ENCODE measurements around the gene RPL7L1. TPM values are rescaled to one million over a fixed set of nuclear protein-coding genes. Genes with fewer than 3 reads are reported as not detected.

RPL7L1 gene
- total RNA-seq, 1 donor = 157 TPM

DNA sequence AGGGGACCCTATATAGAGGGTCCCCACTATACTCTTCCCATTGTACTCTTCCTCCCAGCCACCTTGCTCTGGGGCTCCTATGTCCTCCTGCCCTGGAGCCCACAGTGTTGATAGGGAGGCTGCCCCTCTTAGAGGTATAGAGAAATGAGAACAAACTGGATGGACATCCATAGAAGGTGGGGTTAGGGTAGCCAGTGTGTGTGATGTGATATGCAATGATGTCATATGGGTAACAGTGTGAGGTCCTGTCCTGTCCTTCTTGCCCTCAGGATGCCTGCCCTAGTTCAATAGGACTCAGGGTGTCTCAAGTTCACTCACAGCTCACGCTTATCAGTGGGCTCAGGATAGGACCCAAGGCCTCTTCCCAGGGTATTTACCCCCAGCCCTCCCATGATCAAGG, 36.9 kb downstream of the RPL7L1 start:
- TF ChIP-seq, protein P1, sequence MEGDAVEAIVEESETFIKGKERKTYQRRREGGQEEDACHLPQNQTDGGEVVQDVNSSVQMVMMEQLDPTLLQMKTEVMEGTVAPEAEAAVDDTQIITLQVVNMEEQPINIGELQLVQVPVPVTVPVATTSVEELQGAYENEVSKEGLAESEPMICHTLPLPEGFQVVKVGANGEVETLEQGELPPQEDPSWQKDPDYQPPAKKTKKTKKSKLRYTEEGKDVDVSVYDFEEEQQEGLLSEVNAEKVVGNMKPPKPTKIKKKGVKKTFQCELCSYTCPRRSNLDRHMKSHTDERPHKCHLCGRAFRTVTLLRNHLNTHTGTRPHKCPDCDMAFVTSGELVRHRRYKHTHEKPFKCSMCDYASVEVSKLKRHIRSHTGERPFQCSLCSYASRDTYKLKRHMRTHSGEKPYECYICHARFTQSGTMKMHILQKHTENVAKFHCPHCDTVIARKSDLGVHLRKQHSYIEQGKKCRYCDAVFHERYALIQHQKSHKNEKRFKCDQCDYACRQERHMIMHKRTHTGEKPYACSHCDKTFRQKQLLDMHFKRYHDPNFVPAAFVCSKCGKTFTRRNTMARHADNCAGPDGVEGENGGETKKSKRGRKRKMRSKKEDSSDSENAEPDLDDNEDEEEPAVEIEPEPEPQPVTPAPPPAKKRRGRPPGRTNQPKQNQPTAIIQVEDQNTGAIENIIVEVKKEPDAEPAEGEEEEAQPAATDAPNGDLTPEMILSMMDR (IDR thresholded peaks at IDR 0.05; ENCODE audit: insufficient read depth, low read depth, low read length) = no peak
- no peak for DNase-seq (ENCODE audit: low read depth)
- no peak overlapping the region for H3K4me3 ChIP-seq (ENCODE audit: low read depth, low read length)

DNA sequence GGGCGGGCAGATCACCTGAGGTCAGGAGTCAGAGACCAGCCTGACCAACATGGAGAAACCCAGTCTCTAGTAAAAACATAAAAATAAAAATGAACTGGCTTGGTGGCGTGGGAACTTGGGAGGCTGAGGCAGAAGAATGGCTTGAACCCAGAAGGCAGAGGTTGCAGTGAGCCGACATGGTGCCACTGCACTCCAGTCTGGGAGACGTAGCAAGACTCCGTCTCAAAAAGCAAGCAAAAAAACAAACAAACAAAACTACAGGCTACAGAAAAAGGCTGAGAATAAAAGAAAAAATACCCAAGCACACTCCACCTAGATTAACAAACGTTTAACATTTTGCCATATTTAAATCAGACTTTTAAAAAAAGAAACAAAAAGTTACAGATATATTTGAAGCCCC, 42.4 kb downstream of the RPL7L1 start:
- H3K4me3 ChIP-seq (ENCODE audit: low read depth, low read length) = no peak overlapping the region
- TF ChIP-seq, protein P1 (IDR thresholded peaks at IDR 0.05; ENCODE audit: insufficient read depth, low read depth, low read length) = no peak
- no peak for DNase-seq (ENCODE audit: low read depth)

DNA sequence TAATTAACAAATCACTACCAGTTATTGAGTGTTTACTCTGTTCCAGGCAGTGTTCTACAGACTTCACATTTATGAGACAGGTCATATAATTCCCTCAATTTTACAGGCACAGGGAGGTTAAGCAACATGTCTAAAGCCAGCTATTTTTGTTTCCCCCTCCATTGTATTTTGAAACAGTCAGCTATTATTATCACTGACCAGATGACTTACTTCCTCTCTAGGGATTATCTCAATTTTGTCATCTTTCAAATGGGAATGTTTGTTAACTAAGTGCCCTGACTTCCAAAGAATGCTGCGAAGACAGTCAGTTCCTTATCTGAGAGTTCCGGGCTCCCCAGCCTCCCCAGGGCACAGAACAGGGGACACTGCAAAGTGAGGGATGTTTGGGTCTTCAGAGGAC, 44.2 kb downstream of the RPL7L1 start:
- TF ChIP-seq, protein P1 (IDR thresholded peaks at IDR 0.05; ENCODE audit: insufficient read depth, low read depth, low read length) = no peak
- DNase-seq (ENCODE audit: low read depth) = peak; percentile 66

DNA sequence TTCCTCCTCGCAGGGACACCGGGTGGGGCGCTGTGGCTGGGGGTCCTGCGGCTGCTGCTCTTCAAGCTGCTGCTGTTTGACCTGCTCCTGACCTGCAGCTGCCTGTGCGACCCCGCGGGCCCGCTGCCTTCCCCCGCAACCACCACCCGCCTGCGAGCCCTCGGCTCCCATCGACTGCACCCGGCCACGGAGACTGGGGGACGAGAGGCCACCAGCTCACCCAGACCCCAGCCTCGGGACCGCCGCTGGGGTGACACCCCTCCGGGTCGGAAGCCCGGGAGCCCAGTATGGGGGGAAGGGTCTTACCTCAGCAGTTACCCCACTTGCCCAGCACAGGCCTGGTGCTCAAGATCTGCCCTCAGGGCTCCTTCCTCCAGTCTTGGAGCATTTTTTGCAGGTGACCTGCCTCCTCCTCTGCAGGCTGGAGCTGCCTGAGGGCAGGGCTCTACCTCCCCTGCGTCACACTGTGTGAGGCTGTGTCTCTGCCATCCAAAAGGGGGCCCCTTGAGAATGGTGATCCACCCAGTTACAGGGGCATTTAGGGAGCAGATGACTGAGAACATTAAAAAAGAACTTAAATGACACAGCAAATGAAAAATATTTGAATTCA, 45.9 kb downstream of the RPL7L1 start:
- no peak overlapping the region for H3K4me3 ChIP-seq (ENCODE audit: low read depth, low read length)
- TF ChIP-seq, protein P1 (IDR thresholded peaks at IDR 0.05; ENCODE audit: insufficient read depth, low read depth, low read length) = no peak
- no peak for DNase-seq (ENCODE audit: low read depth)

More for the DNA sequence above, 44.2 kb downstream of the RPL7L1 start:
- no peak overlapping the region for H3K4me3 ChIP-seq (ENCODE audit: low read depth, low read length)

DNA sequence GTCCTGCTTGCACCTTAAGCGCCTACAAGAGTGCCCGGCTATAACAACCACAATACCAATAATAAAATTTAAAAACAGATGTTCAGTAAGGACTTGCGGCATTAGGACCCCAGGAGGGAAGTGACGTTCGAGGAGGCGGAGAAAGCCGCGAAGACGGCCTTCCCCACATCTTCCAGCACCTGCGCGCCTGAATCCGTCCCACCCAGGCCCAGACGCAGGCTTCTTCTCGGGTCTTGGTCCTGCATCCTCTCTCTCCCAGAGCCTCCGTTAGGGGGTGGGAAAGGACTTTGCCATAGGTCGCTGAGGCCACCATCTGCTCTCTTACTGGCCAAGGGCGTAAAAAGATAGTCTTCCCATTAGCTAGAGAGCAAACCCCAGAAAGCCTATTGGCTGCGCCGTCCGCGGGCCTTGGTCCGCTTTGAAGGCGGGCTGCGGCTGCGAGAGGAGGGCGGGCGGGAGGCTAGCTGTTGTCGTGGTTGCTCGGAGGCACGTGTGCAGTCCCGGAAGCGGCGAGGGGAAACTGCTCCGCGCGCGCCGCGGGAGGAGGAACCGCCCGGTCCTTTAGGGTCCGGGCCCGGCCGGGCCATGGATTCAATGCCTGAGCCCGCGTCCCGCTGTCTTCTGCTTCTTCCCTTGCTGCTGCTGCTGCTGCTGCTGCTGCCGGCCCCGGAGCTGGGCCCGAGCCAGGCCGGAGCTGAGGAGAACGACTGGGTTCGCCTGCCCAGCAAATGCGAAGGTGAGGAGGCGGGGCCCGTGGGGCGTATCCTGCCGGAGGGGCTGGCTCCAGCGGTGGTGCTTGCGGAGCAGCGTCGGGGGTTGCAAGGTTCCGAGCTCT, 49.8 kb downstream of the RPL7L1 start, which contains the start of gene CNPY3:
CNPY3 (plus strand) TSS at position 495 of the 835 bp plus-strand sequence; CDS start at position 586, 91 bp downstream.
- peak; percentile 98 for DNase-seq (ENCODE audit: low read depth)
- peak within 1 kb of the TSS; percentile 75 for H3K4me3 ChIP-seq (ENCODE audit: low read depth, low read length)
- TF ChIP-seq, protein P1 (IDR thresholded peaks at IDR 0.05; ENCODE audit: insufficient read depth, low read depth, low read length) = no peak

DNA sequence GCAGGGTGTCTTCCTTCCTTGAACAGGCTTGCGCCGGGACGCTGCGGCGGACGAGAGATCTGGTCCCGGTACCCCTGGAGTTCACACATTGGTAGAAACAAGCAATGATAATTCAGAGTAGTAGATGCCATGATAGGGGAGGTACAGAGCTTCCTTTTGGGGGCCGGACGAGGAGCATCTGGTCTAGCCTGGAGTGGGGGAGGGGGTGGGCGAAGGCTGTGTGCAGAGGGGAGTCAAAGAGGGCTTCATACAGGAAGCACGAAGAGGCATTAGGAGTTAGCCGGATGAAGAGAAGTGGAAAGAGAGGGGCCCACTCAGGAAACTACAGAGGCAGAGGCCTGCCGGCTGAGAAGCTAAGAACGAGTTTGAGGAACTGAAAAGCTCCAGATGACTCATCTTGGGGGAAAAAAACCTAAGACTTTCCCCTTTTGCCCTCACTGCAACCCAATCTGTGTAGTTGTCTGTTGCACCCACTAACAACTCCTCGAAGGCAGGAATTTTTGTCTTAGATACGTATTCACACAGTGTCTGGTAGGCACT, 50.5 kb downstream of the RPL7L1 start:
- H3K4me3 ChIP-seq (ENCODE audit: low read depth, low read length) = peak overlapping the region; percentile 75
- peak; percentile 79 for DNase-seq (ENCODE audit: low read depth)
- TF ChIP-seq, protein P1 (IDR thresholded peaks at IDR 0.05; ENCODE audit: insufficient read depth, low read depth, low read length) = no peak
